ENCODE data around the gene TECPR1.

The TECPR1 gene

GRCh38 chr7:98211676-98212531 lies 40.1 kb downstream of the TECPR1 start:
- no peak for DNase-seq (ENCODE audit: low read depth)

GRCh38 chr7:98211221-98211675 lies 40.8 kb downstream of the TECPR1 start, which contains the start of gene BHLHA15:
BHLHA15 (plus strand) TSS chr7:98211439; CDS start chr7:98212310, 871 bp downstream.
- no peak for DNase-seq (ENCODE audit: low read depth)

GRCh38 chr7:98210513-98211220 lies 41.4 kb downstream of the TECPR1 start:
- no peak for DNase-seq (ENCODE audit: low read depth)

- no peak for DNase-seq (ENCODE audit: low read depth)
These were observed 42.7 kb downstream of the TECPR1 start for GRCh38 chr7:98209166-98209920.

GRCh38 chr7:98206451-98207330 lies 45.3 kb downstream of the TECPR1 start:
- no peak for DNase-seq (ENCODE audit: low read depth)

GRCh38 chr7:98205162-98205845 lies 46.7 kb downstream of the TECPR1 start:
- no peak for DNase-seq (ENCODE audit: low read depth)

- DNase-seq (ENCODE audit: low read depth): no peak
These were observed 47.4 kb downstream of the TECPR1 start for GRCh38 chr7:98204670-98205069.

- no peak for DNase-seq (ENCODE audit: low read depth)
These were observed 47.9 kb downstream of the TECPR1 start for GRCh38 chr7:98203964-98204605.

- no peak for DNase-seq (ENCODE audit: low read depth)
These were observed 48.6 kb downstream of the TECPR1 start for GRCh38 chr7:98203261-98203963.

- no peak for DNase-seq (ENCODE audit: low read depth)
These were observed 49.5 kb downstream of the TECPR1 start for GRCh38 chr7:98202367-98203195.

- no peak for DNase-seq (ENCODE audit: low read depth)
These were observed 51.7 kb downstream of the TECPR1 start for GRCh38 chr7:98200364-98200763.

GRCh38 chr7:98199131-98199530 lies 52.9 kb downstream of the TECPR1 start:
- DNase-seq (ENCODE audit: low read depth): no peak

GRCh38 chr7:98196706-98197605 lies 55.1 kb downstream of the TECPR1 start:
- no peak for DNase-seq (ENCODE audit: low read depth)

- no peak for DNase-seq (ENCODE audit: low read depth)
These were observed 57.2 kb downstream of the TECPR1 start for GRCh38 chr7:98194672-98195457.

GRCh38 chr7:98194186-98194585 lies 57.8 kb downstream of the TECPR1 start:
- no peak for DNase-seq (ENCODE audit: low read depth)

GRCh38 chr7:98193474-98194180 lies 58.4 kb downstream of the TECPR1 start:
- no peak for DNase-seq (ENCODE audit: low read depth)

Measured in HS-5 (cell line).